Endometrial microvascular endothelial cells (primary cell): ENCODE data around the gene NDUFB11. TPM values are rescaled to one million over a fixed set of nuclear protein-coding genes. Genes with fewer than 3 reads are reported as not detected.

ENCODE experiments used
- in situ Hi-C: cut with HindIII; loops from 2 replicates; pipeline ENCODE4 v1.10.0; 2017; ENCODE audit warnings: low sequenced_read_pairs, low pct_unique_long_range_greater_than_20kb; ENCODE audit errors: inconsistent ontology term
- total RNA-seq: library from RNA; depleted of rRNA; stranded (reverse); fragments of >200 nt; gene quantifications from one replicate; pipeline ENCODE4 v1.2.3, GENCODE V29; 2015; ENCODE audit errors: inconsistent ontology term

Gene NDUFB11
- total RNA-seq, 1 donor from 2014 or later: 40.3 TPM

- in situ Hi-C loops: no loop called here
Observed at GRCh38 chrX:47101206-47101605, 43.3 kb downstream of the NDUFB11 start.

- in situ Hi-C loops: no loop called here
Observed at GRCh38 chrX:47098338-47099094, 46.0 kb downstream of the NDUFB11 start.

- in situ Hi-C loops: no loop called here
Observed at GRCh38 chrX:47097018-47097417, 47.5 kb downstream of the NDUFB11 start.

GRCh38 chrX:47093860-47094259 lies 50.6 kb downstream of the NDUFB11 start:
- in situ Hi-C loops: no loop called here

- in situ Hi-C loops: no loop called here
Observed at GRCh38 chrX:47093248-47093647, 51.3 kb downstream of the NDUFB11 start.

Other genes with a start within 250 kb of the NDUFB11 start
- gene JADE3, start 232.3 kb downstream of the NDUFB11 start, total RNA-seq: 9.7 TPM
- gene RGN, start 66.3 kb downstream of the NDUFB11 start, total RNA-seq: not detected
- 46.3 TPM for gene RBM10, start 519 bp upstream of the NDUFB11 start, total RNA-seq
- 228 TPM for gene UBA1, start 49.1 kb upstream of the NDUFB11 start, total RNA-seq
- gene CDK16, start 74.0 kb upstream of the NDUFB11 start, total RNA-seq: 115 TPM
- gene USP11, start 88.3 kb upstream of the NDUFB11 start, total RNA-seq: 25.9 TPM
- not detected for gene ZNF157, start 225.9 kb upstream of the NDUFB11 start, total RNA-seq